ENCODE results near the gene IQSEC1. TPM values are rescaled to one million over a fixed set of nuclear protein-coding genes. Genes with fewer than 3 reads are reported as not detected.

Gene IQSEC1
- polyA plus RNA-seq, 1 experiment, result 4.8 TPM

DNA sequence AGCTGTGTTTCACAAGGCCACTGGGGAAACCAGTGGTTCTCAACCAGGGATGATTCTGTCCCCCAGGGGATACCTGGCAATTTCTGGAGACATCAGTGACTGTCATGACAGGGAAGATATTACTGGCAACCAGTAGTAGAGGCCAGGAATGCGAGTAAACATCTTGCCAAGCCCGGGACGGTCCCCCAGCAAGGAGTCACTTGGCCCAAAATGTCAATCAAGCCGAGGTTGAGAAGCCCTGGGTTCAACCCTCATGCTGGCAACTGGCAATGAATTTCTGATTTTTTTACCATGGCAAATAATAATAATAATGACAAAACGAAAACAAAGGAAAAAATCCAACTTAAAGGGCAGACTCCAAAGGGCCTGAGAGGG is 166.3 kb downstream of the IQSEC1 start:
- DNase-seq (ENCODE audit: low read depth), result no peak
- H3K27me3 ChIP-seq (ENCODE audit: control insufficient read depth, insufficient read depth, low read length), result no peaks in the 10 kb centered on the region
- CTCF ChIA-PET, result interaction anchor here (0.6 to 2.7 kb wide), 2 partner anchors 15 to 77 kb away, joined by 4 to 12 read pairs; no protein-coding TSS in a partner anchor

DNA sequence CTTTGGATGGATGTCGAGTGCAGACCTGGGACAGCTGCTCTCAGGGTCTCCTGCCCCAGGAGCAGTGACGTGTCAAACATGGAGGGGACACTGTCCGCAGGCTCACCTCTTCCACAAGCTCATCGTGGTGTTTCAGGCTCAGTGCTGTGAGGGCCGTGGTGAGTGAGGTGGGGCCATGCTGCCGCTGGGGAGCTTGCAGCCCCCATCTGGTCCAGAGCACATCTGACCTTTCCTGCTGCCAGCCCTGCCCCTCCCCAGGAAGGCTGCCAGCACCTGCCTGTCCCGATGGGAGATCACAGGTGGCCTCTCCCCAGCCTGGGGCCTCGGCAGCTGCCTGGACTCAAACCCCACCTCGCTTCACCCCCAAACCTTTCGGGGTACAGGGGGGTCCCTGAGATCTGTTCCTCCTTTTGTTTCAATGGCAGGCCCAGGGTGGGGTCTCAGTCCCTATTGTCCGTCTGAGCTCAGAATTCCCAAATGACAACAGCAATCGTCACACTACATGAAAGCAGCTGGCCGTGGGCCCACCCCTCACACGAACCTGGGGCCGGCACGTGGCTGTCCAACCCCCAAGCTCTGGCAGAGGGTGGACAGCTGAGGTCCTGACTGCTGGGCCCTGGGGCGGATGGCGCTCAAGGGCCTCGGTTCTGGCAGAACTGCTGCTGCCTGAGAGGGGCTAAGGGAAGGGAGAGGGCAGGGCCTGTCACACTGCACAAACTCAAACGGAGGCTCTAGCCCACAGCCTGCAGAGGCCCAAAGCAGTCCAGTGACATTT is 166.9 kb downstream of the IQSEC1 start:
- ChIA-PET POLR2A (no interaction called here), CTCF (interaction anchor here (0.6 to 2.7 kb wide), 3 partner anchors 15 to 87 kb away, joined by 3 to 12 read pairs (median 4); no protein-coding TSS in a partner anchor)
- Histone ChIP-seq H3K4me3 (ENCODE audit: low read depth, low read length) (no peak overlapping the region), H3K27me3 (ENCODE audit: control insufficient read depth, insufficient read depth, low read length) (no peaks in the 10 kb centered on the region), H3K36me3 (ENCODE audit: control insufficient read depth, insufficient read depth, low read length) (peaks cover 50% of the 10 kb centered on the region)
- TF ChIP-seq, protein P1, sequence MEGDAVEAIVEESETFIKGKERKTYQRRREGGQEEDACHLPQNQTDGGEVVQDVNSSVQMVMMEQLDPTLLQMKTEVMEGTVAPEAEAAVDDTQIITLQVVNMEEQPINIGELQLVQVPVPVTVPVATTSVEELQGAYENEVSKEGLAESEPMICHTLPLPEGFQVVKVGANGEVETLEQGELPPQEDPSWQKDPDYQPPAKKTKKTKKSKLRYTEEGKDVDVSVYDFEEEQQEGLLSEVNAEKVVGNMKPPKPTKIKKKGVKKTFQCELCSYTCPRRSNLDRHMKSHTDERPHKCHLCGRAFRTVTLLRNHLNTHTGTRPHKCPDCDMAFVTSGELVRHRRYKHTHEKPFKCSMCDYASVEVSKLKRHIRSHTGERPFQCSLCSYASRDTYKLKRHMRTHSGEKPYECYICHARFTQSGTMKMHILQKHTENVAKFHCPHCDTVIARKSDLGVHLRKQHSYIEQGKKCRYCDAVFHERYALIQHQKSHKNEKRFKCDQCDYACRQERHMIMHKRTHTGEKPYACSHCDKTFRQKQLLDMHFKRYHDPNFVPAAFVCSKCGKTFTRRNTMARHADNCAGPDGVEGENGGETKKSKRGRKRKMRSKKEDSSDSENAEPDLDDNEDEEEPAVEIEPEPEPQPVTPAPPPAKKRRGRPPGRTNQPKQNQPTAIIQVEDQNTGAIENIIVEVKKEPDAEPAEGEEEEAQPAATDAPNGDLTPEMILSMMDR (IDR thresholded peaks at IDR 0.05; ENCODE audit: insufficient read depth, low read depth, low read length), result no peak
- DNase-seq (ENCODE audit: low read depth), result no peak

More for the DNA sequence above, 166.3 kb downstream of the IQSEC1 start:
- Histone ChIP-seq H3K36me3 (ENCODE audit: control insufficient read depth, insufficient read depth, low read length) (peaks cover 53% of the 10 kb centered on the region), H3K4me3 (ENCODE audit: low read depth, low read length) (no peak overlapping the region)
- TF ChIP-seq, protein P1 (IDR thresholded peaks at IDR 0.05; ENCODE audit: insufficient read depth, low read depth, low read length), result no peak
- POLR2A ChIA-PET, result no interaction called here

DNA sequence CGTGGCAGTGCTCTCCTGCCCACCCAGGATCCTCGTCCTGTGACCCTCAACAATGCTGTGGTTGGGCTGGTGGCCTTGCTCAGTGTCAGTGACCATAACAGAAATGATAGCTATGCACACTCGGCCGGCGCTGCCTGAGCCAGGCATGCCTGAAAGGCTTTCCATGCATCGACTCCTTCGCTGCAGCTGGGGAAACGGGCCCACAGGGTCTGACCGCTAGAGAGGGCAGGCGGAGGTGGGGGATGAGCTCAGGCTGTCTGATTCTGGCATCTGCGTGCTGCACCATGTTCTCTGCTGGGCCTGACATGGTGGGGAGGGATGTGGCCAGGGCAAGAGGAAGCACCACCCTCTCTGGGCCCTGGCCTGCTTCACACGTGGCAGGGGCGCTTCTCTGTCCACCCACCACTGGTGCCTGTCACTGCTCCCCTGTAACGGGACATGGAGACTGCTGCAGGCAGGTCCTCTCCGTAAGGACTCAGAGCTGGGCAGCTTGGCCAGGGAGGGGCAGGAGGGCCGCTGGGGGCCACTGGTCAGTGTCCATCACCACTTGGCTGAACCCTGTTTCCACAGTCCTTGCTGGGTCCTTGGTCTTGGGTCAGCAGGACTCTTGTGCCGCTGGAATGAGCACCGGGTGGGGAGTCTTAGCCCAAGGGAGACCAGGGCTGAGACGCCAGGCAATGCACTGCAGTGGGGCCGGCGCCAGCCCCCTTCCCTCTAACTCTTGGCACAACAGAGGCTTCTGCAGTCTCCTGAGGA is 167.7 kb downstream of the IQSEC1 start:
- Histone ChIP-seq H3K4me3 (ENCODE audit: low read depth, low read length) (no peak overlapping the region), H3K27me3 (ENCODE audit: control insufficient read depth, insufficient read depth, low read length) (no peaks in the 10 kb centered on the region), H3K36me3 (ENCODE audit: control insufficient read depth, insufficient read depth, low read length) (peaks cover 49% of the 10 kb centered on the region)
- ChIA-PET POLR2A (no interaction called here), CTCF (interaction anchor here (0.7 to 1.5 kb wide), 2 partner anchors 12 to 88 kb away, joined by 3 to 4 read pairs; no protein-coding TSS in a partner anchor)
- TF ChIP-seq, protein P1 (IDR thresholded peaks at IDR 0.05; ENCODE audit: insufficient read depth, low read depth, low read length), result no peak
- DNase-seq (ENCODE audit: low read depth), result no peak

DNA sequence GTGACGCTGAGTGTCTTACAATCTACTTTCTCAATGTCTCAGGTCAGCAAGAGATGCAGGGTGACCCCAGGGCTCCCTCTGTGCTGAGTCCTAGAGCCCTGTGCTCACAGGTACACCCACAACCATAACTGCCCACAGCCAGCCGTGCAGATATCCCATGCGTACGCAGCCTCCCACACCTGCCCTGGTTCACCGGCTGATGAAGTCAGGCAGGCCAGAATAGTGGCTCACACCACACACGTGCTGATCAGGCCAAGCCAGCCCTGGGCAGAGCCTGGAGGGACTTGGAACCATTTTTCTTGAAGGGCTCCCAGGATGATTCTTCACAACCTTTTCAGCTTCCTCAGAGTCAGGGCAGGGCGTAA is 168.3 kb downstream of the IQSEC1 start:
- POLR2A ChIA-PET, result no interaction called here
- no peaks in the 10 kb centered on the region for H3K27me3 ChIP-seq (ENCODE audit: control insufficient read depth, insufficient read depth, low read length)
- H3K36me3 ChIP-seq (ENCODE audit: control insufficient read depth, insufficient read depth, low read length), result peaks cover 45% of the 10 kb centered on the region
- TF ChIP-seq, protein P1 (IDR thresholded peaks at IDR 0.05; ENCODE audit: insufficient read depth, low read depth, low read length), result no peak
- CTCF ChIA-PET, result interaction anchor here (0.7 to 1.5 kb wide), 2 partner anchors 12 to 89 kb away, joined by 3 to 4 read pairs; no protein-coding TSS in a partner anchor
- no peak overlapping the region for H3K4me3 ChIP-seq (ENCODE audit: low read depth, low read length)
- DNase-seq (ENCODE audit: low read depth), result no peak

DNA sequence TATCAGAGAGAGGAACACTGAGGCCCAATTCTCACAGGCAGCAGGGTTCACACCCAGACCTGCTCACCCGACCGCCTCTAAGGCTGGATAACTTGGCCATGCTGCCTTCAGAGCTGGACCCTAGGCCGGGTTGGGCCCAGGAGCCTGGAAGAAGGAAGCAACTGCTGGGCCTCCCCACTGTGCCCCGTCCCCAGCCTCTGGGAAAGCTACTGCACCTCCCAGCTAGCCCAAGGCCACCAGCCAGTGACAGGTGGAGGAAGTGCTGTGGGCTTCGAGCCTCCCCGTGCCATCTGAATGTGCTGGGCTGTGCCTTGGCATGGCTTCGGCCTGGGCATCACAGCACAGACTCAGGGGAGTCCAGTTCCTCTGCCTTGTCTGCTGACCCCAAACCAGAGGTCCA is 169.3 kb downstream of the IQSEC1 start:
- Histone ChIP-seq H3K36me3 (ENCODE audit: control insufficient read depth, insufficient read depth, low read length) (peaks cover 39% of the 10 kb centered on the region), H3K4me3 (ENCODE audit: low read depth, low read length) (no peak overlapping the region), H3K27me3 (ENCODE audit: control insufficient read depth, insufficient read depth, low read length) (no peaks in the 10 kb centered on the region)
- CTCF ChIA-PET, result no interaction called here
- no peak for DNase-seq (ENCODE audit: low read depth)
- TF ChIP-seq, protein P1 (IDR thresholded peaks at IDR 0.05; ENCODE audit: insufficient read depth, low read depth, low read length), result no peak
- POLR2A ChIA-PET, result no interaction called here

Data from BJ (cell line).